A204.1 (cell line): ENCODE data around the gene E2F3.

Experiments
- FAIRE-seq: peaks from 2 replicates; lab custom pipeline; 2012; peaks lifted over from hg19 to GRCh38; lab: Jason Lieb, UNC

The E2F3 gene

DNA sequence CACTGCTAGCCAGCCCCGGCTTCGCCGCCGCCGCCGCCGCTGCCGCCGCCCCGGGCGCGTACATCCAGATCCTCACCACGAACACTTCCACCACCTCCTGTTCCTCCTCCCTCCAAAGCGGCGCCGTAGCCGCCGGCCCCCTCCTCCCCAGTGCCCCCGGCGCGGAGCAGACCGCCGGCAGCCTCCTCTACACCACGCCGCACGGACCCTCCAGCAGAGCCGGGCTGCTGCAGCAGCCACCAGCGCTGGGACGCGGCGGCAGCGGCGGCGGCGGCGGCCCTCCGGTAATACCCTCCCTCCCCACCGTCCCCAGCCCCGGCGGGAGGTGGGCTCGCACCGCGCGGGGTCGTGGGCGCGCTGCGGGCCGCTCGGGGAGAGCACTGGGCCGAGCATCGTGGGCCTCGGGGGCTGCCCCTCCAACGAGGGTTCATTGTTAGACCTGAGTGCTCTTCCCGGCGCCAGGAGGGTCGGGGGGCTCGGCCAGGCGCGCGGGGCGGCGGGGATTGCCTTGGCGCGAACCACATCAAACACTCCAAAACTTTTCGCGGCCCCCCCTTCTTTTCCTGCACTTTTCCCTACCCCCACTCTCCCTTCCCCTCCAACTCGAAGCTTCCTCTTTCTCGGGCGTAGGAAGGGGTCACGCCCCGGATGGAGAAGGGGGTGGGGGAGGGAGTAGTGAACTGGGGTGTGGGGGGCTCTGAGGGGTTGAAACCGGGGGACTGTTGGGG is 827 bp downstream of the E2F3 start:
- FAIRE-seq = no peak

DNA sequence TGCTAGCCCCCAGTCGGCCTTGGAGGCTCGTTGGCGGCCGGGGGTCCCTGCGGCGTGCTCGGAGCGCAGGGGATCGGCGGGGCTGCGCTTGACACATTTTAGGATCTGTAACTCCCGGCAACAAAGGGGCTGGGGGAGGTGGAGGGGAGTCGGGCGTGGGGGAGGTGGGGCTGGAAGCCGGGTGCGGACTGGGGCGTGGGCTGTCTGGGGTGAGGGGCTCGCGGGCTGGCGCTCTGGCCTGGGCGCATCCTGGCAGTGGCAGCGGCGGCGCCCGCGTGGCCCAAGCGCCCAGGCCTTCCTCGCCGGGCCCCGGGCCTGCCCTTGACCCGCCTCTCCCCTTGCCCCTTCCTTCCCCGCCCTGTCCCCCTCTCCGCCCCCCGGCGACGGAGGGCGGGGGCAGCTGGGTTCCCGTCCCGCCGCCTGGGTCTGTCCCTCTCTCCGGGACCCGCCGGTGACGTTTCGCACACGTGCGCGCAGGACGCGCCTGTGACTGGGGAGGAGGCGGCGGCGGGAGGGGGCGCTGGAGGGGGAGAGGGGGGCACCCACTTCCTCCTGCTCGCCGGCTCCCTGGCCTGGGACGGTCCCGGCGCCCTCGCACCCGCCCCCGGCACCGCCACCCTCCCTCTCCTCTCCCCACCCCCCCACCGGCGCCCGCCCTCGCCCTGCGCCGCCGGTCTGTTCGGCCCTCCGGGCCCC is 1.5 kb downstream of the E2F3 start:
- FAIRE-seq = no peak

DNA sequence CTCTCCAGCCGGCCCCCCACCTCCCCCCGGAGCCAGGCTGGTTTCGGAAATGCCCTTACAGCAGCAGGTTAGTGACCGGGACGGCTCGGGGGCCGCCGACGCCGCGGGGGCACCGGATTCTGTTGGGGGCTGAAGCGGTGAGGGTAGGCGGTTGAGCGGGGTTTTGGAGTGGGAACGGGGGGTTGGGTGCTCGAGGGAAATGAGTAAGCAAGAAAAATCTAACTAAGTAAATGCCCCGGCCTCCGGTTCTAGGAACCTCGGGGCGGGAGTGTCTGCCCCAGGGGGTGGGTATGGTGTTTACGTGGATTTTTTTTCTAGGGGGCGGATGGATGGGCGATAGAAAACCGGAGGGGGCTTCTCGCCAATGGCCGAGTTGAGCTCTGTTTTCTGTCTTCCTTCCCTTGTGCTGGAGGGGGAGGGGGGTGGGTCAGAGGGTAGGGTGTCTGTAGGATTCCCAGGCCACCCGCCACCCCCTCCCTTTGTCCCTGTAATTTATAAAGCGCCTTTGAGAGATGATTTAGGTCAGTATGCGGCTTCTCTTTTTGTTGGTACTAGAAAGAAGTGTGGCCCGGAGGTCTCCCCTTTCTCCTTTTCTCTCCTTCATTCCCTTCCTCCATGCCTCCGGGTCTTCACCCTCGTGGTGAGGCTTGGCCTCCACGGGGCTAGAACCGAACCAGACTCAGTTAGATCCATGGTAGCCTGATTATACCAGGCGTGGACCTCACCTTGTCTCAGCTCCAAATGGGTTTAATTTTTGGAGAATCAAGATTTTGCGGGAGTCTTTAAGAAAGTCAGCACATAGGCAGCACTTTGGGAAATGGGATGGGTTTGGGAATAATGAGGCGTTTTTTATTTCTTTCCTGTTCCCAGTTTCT is 2.3 kb downstream of the E2F3 start:
- FAIRE-seq = no peak

DNA sequence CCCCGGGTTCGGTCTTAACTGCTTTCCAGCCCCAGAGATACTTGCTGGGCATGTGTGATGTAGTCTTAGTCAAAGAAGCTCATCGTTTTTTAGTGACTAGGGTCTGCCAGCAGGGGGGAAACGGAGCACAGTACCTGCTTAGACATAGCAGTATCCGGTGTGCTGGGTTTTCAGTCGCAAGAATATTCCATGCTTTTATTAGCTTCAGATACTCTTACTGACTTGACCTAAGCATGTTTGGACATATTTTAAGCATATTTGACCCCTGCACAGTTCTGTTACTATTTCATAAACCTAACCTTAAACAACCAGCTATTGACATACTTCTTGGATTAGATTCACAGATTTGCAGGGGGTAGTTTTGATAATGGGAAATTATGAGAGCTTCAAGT is 3.0 kb downstream of the E2F3 start:
- peak; percentile 3 for FAIRE-seq

DNA sequence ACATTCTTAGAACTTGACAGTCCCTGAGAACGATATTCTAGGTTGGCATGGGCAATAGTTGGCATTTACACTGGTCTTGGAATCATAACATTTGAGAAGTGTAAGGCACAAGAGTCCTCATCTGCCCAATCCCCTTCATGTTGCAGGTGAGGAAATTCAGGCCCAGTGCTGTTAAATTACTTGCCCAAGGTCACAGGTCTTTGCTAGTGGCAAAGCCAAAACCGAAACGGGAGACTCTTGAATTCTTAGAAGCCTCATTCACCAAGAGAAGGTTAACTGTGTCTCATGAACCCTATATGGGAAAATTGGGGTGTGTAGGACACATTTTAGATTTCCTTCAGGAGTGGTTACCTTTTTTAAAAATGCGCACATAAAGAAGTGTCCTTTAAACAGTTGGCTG is 7.2 kb downstream of the E2F3 start:
- no peak for FAIRE-seq

GRCh38 chr6:20409427-20409971 is 7.8 kb downstream of the E2F3 start:
- FAIRE-seq = no peak

- no peak for FAIRE-seq
Measured at GRCh38 chr6:20411544-20411943, 9.9 kb downstream of the E2F3 start.

- no peak for FAIRE-seq
Measured at GRCh38 chr6:20411953-20412681, 10.4 kb downstream of the E2F3 start.

GRCh38 chr6:20412682-20413073 is 11.0 kb downstream of the E2F3 start:
- FAIRE-seq = no peak

- FAIRE-seq = no peak
Measured at GRCh38 chr6:20413826-20414225, 12.1 kb downstream of the E2F3 start.

- FAIRE-seq = no peak
Measured at GRCh38 chr6:20414711-20415110, 13.0 kb downstream of the E2F3 start.

DNA sequence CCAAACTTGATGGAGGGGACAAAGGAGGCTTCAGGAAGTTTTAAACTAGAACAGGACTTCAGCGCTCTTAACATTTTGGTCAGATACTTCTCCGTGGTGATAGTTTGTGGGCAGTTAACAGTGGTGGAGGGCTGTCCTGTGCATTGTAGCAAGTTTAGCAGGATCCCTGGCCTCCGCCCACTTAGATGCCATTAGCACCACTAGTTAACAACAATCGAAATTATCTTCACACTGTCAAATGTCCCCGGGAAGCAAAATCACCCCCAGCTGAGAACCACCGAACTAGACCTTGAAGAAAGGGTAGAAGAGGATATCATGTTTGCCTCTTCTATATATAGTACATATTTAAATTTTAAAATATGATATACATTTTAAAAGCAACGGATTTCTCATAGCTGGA is 13.6 kb downstream of the E2F3 start:
- FAIRE-seq = no peak

DNA sequence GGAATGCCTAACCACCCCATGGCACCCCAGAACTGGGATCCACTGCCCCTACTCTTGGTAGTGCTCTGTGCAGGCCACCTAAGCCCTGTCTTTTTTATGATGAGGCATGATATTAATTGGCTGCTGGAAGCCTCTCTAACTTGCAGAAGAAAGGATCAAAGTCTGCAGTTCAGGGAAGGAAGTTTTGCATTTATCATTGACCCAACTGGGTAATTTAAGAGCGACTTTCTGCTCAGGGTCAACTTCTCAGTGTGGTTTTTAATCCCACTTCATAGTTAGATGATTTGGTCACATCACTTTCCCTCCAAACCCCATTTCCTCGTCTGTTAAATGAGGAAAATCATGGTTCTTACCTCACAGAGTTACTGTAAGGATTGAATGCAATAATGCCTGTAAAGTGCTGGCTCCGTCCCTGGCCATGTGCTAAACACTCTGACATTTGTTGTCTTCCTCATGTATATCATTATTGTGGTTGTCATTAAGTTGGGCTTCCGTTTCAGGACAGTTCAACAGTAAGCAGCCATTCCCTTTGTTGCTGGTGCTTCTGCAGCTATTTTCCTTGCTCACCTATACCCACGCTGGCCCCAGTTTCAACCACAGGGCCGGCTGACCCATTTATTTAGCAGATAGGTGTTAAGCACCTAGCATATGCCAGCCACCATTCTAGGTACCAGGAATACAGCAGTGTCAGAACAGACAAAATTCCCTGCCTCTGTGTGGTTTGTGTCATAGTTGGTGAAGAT is 14.2 kb downstream of the E2F3 start:
- no peak for FAIRE-seq

DNA sequence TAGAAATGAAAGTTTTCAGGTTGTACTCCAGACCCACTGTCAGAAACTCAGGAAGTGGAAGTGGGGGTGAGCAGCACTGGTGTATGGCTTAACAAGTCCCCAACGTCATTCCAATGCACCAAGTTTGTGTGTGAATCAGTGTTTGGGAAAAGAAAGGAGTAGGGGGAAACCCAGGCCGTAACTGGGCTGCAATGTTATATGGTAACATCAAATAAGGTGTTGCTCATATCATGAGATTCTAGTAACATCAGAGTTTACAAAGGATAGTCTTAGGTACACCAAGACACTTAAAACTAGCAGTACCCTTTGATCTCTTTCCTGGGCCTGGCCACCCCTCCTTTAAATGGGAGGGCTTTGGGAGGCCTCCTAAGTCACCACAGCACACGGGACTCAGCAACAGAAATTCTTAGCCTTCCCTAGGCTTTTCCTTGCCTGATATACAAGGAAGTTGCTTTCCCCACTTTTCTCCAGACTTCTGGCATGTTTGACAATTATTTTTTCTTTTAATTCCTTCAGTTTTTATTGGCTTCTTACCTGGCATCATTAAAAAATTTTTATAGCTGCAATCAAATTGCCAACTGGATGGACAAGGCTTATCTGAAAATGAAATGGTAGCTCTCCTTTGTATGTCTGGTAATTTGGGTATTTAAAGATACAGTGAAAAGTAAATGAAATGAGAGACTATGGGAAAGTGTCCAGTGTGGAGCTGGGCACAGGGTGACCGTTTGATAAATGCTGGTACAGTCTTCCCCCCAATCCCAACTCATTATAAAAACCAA is 15.1 kb downstream of the E2F3 start:
- no peak for FAIRE-seq

DNA sequence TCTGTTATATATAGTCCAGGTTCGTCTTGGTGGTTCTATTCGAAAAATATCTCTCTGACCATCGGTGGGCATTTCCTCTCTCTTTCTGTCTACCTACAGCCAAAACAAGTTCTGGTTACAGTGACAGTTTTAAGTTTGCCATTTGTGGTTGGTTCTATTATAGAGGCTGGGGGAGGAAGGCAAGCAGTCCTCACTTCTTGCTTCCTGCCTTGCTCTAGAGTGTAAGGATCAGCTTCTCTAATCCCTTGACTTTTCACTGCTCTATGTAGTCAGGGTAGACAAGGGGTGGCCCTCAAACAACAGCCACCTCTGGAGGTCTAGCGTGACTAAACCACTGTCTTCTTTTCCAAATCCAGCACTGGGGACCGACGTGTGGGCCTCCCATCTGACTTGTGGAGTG is 16.1 kb downstream of the E2F3 start:
- no peak for FAIRE-seq

DNA sequence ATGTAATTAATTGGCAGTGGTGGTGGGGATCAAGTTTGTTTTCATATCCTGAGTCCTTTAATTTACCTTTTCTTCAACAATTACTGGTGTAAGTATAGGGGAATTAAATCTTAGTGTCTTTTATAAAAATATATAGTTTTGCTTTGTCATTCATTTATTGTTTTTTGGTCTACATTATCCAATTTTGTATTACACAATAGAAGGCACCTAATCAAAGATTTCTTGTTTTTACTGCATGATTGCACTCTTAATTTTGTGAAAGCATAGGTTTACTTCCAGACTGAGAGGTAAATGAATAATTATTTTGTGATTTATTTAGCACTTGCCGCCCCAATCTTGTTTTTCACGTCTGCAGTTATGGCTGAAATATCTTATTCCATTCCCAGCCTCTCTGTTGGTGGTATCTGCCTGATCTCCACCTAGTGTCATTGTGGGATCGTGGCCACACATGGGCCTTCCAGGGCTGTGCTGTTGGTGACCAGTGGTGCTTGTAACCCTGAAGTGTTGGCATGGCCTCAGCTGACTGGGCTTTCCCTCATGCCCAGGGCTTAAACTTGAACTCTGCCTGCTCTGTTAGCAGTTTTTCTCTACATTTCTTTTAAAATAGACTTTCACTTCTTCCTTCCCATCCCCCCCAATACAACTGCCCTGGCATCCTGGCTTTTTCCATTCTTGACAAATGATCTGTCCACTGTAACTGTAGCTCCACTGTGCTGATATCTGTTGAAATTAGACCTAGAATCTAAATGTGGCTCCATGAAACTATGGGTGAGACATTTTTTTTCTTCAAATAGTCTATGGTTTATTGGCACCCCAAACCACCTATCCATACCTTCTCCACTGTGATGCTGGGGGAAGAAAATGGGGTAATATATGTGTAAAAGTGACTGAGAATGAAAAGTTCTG is 24.8 kb downstream of the E2F3 start:
- FAIRE-seq = no peak

DNA sequence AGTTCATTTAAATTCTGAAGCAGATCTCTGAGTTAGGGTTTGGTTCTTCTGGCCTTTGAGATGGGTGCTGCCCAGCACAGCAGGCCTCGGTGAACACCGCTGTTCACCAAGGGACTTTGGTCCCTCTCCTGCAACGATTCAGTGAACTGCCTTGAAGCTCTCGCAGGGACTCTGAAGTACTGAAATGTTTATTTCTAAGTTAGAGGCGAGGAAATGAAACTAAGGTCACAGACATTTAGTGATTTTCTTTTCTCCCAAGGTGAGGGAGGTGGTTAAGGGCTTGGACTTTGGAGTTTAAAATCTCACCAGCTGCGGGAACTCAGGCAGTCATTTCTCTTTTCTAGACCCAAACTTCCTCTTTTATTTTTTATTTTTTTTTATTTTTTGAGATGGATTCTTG is 26.2 kb downstream of the E2F3 start:
- no peak for FAIRE-seq

DNA sequence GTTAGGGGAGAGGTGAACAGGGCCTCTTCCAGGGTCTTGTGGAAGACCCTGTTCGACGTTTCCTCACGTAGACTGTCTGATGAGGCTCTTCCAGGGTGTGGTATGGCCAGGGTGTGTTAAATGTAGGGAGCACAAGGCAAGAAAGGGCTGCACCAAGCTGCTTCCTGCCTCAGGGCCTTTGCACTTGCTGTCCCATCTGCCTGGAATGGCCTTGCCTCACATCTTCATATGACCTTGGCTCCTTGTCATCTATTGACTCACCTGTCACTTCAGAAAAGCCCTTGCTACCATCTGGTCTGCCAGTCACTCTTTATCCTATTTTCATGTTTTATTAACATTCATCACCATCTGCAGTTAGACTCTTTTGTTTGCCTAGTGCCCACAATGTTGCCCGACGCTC is 31.0 kb downstream of the E2F3 start:
- no peak for FAIRE-seq

GRCh38 chr6:20433321-20433720 is 31.6 kb downstream of the E2F3 start:
- no peak for FAIRE-seq

DNA sequence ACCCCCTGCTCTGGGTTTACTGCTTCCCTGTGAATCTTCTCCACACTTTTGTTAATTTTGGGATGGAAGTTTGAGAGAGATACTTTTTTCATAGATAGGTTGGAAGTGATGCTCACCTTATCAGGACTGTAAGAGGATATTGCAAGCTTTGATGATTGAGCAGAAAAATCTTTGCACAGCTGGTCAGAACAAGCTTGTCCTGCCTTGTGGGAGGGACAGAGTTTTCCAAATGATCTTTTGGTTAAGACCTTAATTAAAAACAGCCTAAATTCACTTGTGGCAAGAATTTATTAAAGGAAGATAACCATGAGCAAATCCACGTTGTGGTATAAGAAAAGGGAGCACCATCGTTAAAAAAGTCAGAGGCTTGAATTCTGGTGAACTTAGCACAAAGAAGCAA is 32.2 kb downstream of the E2F3 start:
- no peak for FAIRE-seq
